ENCODE measurements around the gene FAXDC2. TPM values are rescaled to one million over a fixed set of nuclear protein-coding genes. Genes with fewer than 3 reads are reported as not detected.
A peak's percentile ranks its signal among the peaks of the same experiment; 100 is the strongest.

The FAXDC2 gene
- total RNA-seq, 4 donors from 2014 or later = 17.4 to 57.2 (median 33.7) TPM

DNA sequence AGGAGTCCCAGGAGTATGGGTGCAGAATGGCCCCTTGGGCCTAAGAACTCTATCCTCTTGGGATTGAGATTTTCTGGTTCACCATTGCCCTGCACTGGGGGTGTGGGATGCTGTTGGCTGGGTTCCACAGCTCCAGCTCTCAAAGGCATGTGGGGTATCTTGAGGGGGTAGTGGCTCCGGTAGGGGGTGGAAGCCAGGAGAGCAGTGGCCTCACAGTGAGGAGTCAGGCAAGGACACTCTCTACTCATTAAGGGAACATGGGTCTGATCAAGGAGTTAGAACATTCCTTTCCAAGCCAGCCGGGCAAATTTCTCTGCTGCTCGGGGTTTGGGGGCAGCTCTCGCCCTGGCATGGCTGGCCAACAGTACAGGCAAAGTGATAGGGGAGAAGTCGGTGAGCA, 62.2 kb downstream of the FAXDC2 start:
- TF ChIP-seq, protein P1, sequence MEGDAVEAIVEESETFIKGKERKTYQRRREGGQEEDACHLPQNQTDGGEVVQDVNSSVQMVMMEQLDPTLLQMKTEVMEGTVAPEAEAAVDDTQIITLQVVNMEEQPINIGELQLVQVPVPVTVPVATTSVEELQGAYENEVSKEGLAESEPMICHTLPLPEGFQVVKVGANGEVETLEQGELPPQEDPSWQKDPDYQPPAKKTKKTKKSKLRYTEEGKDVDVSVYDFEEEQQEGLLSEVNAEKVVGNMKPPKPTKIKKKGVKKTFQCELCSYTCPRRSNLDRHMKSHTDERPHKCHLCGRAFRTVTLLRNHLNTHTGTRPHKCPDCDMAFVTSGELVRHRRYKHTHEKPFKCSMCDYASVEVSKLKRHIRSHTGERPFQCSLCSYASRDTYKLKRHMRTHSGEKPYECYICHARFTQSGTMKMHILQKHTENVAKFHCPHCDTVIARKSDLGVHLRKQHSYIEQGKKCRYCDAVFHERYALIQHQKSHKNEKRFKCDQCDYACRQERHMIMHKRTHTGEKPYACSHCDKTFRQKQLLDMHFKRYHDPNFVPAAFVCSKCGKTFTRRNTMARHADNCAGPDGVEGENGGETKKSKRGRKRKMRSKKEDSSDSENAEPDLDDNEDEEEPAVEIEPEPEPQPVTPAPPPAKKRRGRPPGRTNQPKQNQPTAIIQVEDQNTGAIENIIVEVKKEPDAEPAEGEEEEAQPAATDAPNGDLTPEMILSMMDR (IDR thresholded peaks at IDR 0.05) = no peak
- DNase-seq (ENCODE audit: low spot score) (no peak), ATAC-seq (ENCODE audit: low FRiP score) (no peak)

DNA sequence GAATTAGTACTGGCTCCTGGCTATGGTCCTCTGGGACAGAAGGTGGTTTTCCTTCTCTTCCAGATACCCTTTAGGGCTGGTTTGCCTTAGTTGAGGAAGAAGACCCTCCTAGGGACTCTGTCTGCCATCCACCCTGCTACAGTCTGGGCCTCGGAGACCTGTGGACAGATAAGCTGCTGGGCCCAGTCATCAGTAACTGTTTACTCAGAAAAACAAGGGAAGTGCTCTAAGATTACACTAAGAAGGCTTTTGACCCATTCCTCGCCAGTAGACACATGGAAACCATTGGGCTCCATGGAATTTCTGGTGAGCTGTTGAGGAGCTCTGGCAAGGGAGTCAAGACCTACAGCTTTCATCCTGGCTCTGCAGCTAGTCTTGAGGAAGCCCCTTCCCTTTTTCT, 64.0 kb downstream of the FAXDC2 start:
- TF ChIP-seq, protein P1 (IDR thresholded peaks at IDR 0.05) = no peak
- DNase-seq (ENCODE audit: low spot score) = no peak
- no peak for ATAC-seq (ENCODE audit: low FRiP score)

DNA sequence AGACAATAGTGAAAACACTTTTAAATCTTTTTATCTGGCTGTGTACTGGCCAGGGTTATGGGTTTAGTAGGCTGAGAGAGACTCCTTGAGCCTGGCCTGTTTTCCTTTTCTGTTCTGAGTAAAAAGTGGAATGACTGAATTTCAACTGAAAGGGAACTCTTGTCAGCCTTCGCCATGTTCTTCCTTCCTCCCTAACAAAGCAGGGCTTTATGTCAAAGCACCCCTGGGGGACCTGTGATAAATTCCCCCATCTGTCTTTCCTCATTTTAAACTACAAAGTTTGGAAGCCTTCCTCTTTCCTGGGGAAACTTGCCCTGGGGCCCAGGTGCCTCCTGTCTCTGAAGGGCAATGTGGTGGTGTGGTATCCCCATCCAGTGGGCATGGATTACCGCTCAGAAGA, 65.5 kb downstream of the FAXDC2 start:
- DNase-seq (ENCODE audit: low spot score) (no peak), ATAC-seq (ENCODE audit: low FRiP score) (no peak)
- TF ChIP-seq, protein P1 (IDR thresholded peaks at IDR 0.05) = no peak

DNA sequence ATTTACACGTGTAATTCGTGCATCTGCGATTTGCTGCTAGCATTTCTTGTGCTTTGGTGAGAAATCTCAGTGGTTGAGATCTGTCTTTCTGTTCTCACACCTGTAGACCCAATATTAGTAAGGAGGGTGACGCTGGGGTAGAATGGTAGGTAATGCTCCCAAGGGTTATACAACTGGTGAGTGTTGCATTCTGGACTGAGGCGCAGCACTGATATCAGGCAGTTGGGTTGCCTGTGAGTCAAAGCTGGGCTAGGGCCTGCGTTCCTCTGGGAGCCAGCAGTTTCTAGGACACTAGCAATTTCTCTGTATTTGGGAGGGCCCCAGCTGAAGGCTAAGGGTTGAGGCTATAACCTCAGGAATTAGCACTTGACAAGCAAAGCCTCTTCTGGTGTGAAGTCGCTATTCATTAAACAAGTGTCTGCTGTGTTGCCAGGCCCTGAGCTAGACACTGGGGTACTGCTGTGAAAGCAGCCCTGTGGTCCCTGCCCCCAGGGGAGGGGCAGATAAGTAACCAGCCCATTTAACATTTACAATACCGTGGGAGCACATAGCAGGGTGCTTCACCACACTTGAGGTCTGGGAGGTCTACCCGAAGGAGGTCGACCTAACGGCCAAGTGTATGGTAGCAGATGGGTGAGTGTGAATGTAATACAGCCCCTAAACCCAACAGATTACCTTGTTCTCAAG, 66.5 kb downstream of the FAXDC2 start:
- ATAC-seq (ENCODE audit: low FRiP score) (peak; percentile 34), DNase-seq (ENCODE audit: low spot score) (no peak)
- TF ChIP-seq, protein P1 (IDR thresholded peaks at IDR 0.05) = no peak

DNA sequence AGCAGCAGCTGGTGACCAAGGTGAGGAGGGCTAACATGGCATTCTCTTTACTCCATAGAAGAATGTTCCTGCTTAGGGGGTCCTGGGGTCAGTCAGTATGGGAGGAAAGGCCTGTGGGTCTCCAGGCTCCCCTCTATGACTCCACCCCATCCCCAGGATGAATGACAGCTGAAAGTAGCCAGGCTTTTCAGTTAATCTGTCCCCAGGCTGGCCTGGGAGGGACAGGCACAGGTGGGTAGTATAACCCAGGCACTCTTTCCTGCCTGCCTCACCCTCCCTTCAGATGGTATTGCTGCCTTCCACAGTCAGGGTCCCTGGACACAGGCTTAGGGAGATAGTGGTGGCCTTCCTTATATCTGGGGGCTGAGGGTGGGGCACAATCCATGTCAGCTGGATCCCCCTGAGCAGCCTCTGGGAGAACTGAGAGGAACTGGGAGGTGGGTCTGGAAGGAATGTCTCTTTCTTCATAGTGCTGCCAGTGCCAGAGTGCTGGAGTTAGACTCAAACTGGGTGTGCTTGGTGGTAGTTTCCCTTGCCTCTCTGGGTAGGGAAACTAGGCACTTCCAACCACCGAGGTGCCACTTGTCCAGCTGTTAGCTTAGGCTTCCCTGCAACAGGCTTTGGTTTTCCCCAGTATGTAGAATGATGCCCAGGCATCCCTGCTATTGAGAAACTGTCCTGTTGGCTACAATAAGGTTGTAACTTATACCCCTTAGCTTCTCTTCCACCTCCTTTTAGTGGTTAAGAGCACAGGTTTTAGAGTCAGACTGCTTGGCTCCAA, 67.4 kb downstream of the FAXDC2 start:
- TF ChIP-seq, protein P1 (IDR thresholded peaks at IDR 0.05) = no peak
- ATAC-seq (ENCODE audit: low FRiP score) (no peak), DNase-seq (ENCODE audit: low spot score) (no peak)

DNA sequence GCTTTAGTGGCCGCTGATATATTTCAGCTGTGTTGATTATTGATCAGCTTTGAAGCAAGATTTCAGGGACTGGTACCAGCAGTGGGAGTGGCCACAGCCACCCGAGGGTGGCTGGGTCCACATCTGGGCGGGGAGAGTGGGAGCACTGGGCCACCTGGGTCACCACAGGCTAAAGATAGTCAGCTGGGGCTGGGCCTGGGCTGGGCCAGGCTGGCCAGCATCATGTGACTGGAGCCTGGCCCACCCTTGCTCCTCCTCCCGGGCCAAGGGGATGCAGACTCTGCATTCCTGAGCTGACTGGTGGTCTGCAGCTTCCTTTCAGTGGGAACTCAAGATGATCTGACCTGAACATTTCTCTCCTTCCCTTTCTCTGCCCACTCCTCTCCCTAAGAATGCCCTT, 68.1 kb downstream of the FAXDC2 start:
- ATAC-seq (ENCODE audit: low FRiP score) = no peak
- TF ChIP-seq, protein P1 (IDR thresholded peaks at IDR 0.05) = no peak
- no peak for DNase-seq (ENCODE audit: low spot score)

DNA sequence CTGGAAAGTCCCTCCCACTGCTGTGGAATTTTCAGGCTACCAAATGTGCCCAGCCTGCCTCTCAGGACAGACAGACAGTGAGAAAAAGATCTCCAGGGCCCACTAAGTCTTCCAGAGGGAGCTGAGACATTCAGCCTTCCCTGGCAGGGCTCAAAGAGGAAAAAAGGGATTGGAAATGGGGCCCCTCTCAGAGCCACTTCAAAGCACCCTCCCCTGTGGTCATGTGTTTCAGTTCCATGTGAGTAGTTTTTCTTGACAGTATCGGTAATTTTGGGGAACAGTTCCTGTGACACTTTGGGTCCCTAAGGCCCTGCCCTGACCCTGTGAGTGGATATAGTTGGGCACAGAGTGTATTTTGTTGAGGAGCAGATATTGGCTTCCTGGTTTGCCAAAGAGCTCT, 70.3 kb downstream of the FAXDC2 start:
- TF ChIP-seq, protein P1 (IDR thresholded peaks at IDR 0.05) = no peak
- DNase-seq (ENCODE audit: low spot score) (no peak), ATAC-seq (ENCODE audit: low FRiP score) (no peak)
